Activated CD4-positive, alpha-beta memory T cell treated with anti-CD3 and anti-CD28 coated beads, Interleukin-2, amount 10 ng/mL, durations not matched to agents 7 days and 5 days (primary cell): Measurements from ENCODE around the gene SIN3A. TPM values are rescaled to one million over a fixed set of nuclear protein-coding genes. Genes with fewer than 3 reads are reported as not detected.
"Not testable (repeated sequence)": the region's sequence is repeated elsewhere in the genome, so short reads cannot be mapped to it uniquely, and the experiment has no call there.

Experiments
- CTCF ChIA-PET: fragments of 350-600 bp; sonication (Branson Sonifier 250); formaldehyde crosslinking; loops from one replicate; lab custom pipeline; 2021; ENCODE audit warnings: antibody characterized with exemption, inconsistent platforms; lab: Charles Lee
- POLR2A ChIA-PET: fragments of 350-600 bp; sonication (Branson Sonifier 250); formaldehyde crosslinking; loops from one replicate; lab custom pipeline; 2021; ENCODE audit warnings: antibody characterized with exemption; lab: Charles Lee
- DNase-seq: peaks from one replicate; pipeline ENCODE4 v3.0.0-alpha.2; 2020
- H3K27ac Mint-ChIP-seq: one replicate; pipeline ENCODE4 v1.8.0; 2021; ENCODE audit warnings: mild to moderate bottlenecking, mixed read lengths
- H3K27me3 Mint-ChIP-seq: one replicate; pipeline ENCODE4 v1.8.0; 2021; ENCODE audit warnings: mixed read lengths
- H3K36me3 Mint-ChIP-seq: one replicate; pipeline ENCODE4 v1.8.0; 2021; ENCODE audit warnings: low read depth, mixed read lengths
- H3K4me1 Mint-ChIP-seq: one replicate; pipeline ENCODE4 v1.8.0; 2021; ENCODE audit warnings: mixed read lengths
- H3K4me3 Mint-ChIP-seq: one replicate; pipeline ENCODE4 v1.8.0; 2021; ENCODE audit warnings: mild to moderate bottlenecking, mixed read lengths
- H3K9me3 Mint-ChIP-seq: one replicate; pipeline ENCODE4 v1.8.0; 2021; ENCODE audit warnings: mixed read lengths
- total RNA-seq, 2 experiments: library from RNA; stranded (reverse); gene quantifications; one replicate each; pipeline ENCODE4 v1.2.3, GENCODE V29; 2021

SIN3A gene
- total RNA-seq, 2 experiments from 2014 or later, result 95.8 to 96.1 TPM

- no peaks in the 10 kb centered on the region for H3K9me3 Mint-ChIP-seq
- peaks cover 14% of the 10 kb centered on the region for H3K4me1 Mint-ChIP-seq
- H3K27ac Mint-ChIP-seq, result no peak overlapping the region
- peaks cover 42% of the 10 kb centered on the region for H3K36me3 Mint-ChIP-seq
- no peak for DNase-seq
- POLR2A ChIA-PET, result interaction anchor here (0.6 to 1.2 kb wide), 3 partner anchors 30 to 52 kb away, joined by 3 to 5 read pairs (median 3); partner anchors contain the start of genes MAN2C1 and SIN3A
- CTCF ChIA-PET, result no interaction called here
- H3K27me3 Mint-ChIP-seq, result no peaks in the 10 kb centered on the region
- no peak overlapping the region for H3K4me3 Mint-ChIP-seq
Observed at GRCh38 chr15:75420698-75421097, 30.8 kb downstream of the SIN3A start.

- Mint-ChIP-seq H3K4me3 (no peak overlapping the region), H3K27ac (peak overlapping the region; percentile 35), H3K9me3 (no peaks in the 10 kb centered on the region), H3K36me3 (peaks cover 58% of the 10 kb centered on the region), H3K4me1 (peaks cover 18% of the 10 kb centered on the region), H3K27me3 (no peaks in the 10 kb centered on the region)
- ChIA-PET POLR2A (no interaction called here), CTCF (no interaction called here)
- DNase-seq, result no peak
Observed at GRCh38 chr15:75416584-75416983, 34.9 kb downstream of the SIN3A start.

GRCh38 chr15:75410196-75410595 is 41.3 kb downstream of the SIN3A start:
- peaks cover 86% of the 10 kb centered on the region for H3K36me3 Mint-ChIP-seq
- H3K27ac Mint-ChIP-seq, result no peak overlapping the region
- H3K4me1 Mint-ChIP-seq, result peaks cover 46% of the 10 kb centered on the region
- H3K27me3 Mint-ChIP-seq, result no peaks in the 10 kb centered on the region
- CTCF ChIA-PET, result no interaction called here
- POLR2A ChIA-PET, result no interaction called here
- no peak for DNase-seq
- no peak overlapping the region for H3K4me3 Mint-ChIP-seq
- no peaks in the 10 kb centered on the region for H3K9me3 Mint-ChIP-seq

GRCh38 chr15:75407083-75407482 is 44.4 kb downstream of the SIN3A start:
- Mint-ChIP-seq H3K36me3 (peaks cover 77% of the 10 kb centered on the region), H3K9me3 (no peaks in the 10 kb centered on the region), H3K27ac (peak overlapping the region; percentile 25), H3K4me3 (no peak overlapping the region), H3K27me3 (no peaks in the 10 kb centered on the region), H3K4me1 (peaks cover 43% of the 10 kb centered on the region)
- POLR2A ChIA-PET, result interaction anchor here (0.8 to 1.6 kb wide), 2 partner anchors 9 to 85 kb away, joined by 3 to 4 read pairs; no protein-coding TSS in a partner anchor
- CTCF ChIA-PET, result interaction anchor here (0.6 to 2.2 kb wide), 3 partner anchors 26 to 44 kb away, joined by 3 to 5 read pairs (median 5); partner anchors contain the start of gene SIN3A
- no peak for DNase-seq

GRCh38 chr15:75403892-75404291 is 47.6 kb downstream of the SIN3A start:
- peaks cover 61% of the 10 kb centered on the region for H3K36me3 Mint-ChIP-seq
- CTCF ChIA-PET, result interaction anchor here (0.9 kb wide), 1 partner anchor 36 kb away, joined by 5 read pairs; the partner anchor contains the start of gene MAN2C1

GRCh38 chr15:75397494-75397893 is 54.0 kb downstream of the SIN3A start:
- Mint-ChIP-seq H3K9me3 (no peaks in the 10 kb centered on the region), H3K4me3 (no peak overlapping the region), H3K27me3 (no peaks in the 10 kb centered on the region), H3K4me1 (peaks cover 9% of the 10 kb centered on the region), H3K27ac (no peak overlapping the region), H3K36me3 (peaks cover 57% of the 10 kb centered on the region)
- POLR2A ChIA-PET, result interaction anchor here (0.7 to 2.7 kb wide), 3 partner anchors 9 to 249 kb away, joined by 3 to 13 read pairs (median 4); partner anchors contain the start of gene SNX33
- DNase-seq, result no peak
- CTCF ChIA-PET, result interaction anchor here (0.9 to 1.7 kb wide), 3 partner anchors 30 to 331 kb away, joined by 3 to 5 read pairs (median 3); no protein-coding TSS in a partner anchor

More at GRCh38 chr15:75403892-75404291, 47.6 kb downstream of the SIN3A start:
- Mint-ChIP-seq H3K9me3 (no peaks in the 10 kb centered on the region), H3K27ac (no peak overlapping the region), H3K4me3 (no peak overlapping the region), H3K4me1 (peaks cover 25% of the 10 kb centered on the region), H3K27me3 (no peaks in the 10 kb centered on the region)
- POLR2A ChIA-PET, result interaction anchor here (0.6 to 1.2 kb wide), 3 partner anchors 36 to 70 kb away, joined by 3 read pairs; partner anchors contain the start of gene SIN3A
- no peak for DNase-seq

- no peak for DNase-seq
- peaks cover 14% of the 10 kb centered on the region for H3K4me1 Mint-ChIP-seq
- no peaks in the 10 kb centered on the region for H3K9me3 Mint-ChIP-seq
- POLR2A ChIA-PET, result interaction anchor here (2.7 kb wide), 1 partner anchor 63 kb away, joined by 11 read pairs; the partner anchor contains the start of gene SIN3A
- H3K27me3 Mint-ChIP-seq, result no peaks in the 10 kb centered on the region
- H3K27ac Mint-ChIP-seq, result no peak overlapping the region
- H3K4me3 Mint-ChIP-seq, result no peak overlapping the region
- H3K36me3 Mint-ChIP-seq, result peaks cover 74% of the 10 kb centered on the region
- CTCF ChIA-PET, result interaction anchor here (1.5 kb wide), 1 partner anchor 10 kb away, joined by 4 read pairs; no protein-coding TSS in a partner anchor
Observed at GRCh38 chr15:75389791-75390382, 61.6 kb downstream of the SIN3A start.

- H3K27ac Mint-ChIP-seq, H3K4me3 Mint-ChIP-seq, H3K9me3 Mint-ChIP-seq, CTCF ChIA-PET, DNase-seq, H3K27me3 Mint-ChIP-seq: not testable (repeated sequence)
- H3K36me3 Mint-ChIP-seq, result peaks cover 73% of the 10 kb centered on the region
- peaks cover 14% of the 10 kb centered on the region for H3K4me1 Mint-ChIP-seq
- POLR2A ChIA-PET, result interaction anchor here (2.1 kb wide), 1 partner anchor 15 kb away, joined by 6 read pairs; the partner anchor contains the start of gene MAN2C1
Observed at GRCh38 chr15:75383986-75384385, 67.5 kb downstream of the SIN3A start.

GRCh38 chr15:75380773-75381172 is 70.7 kb downstream of the SIN3A start:
- POLR2A ChIA-PET, result interaction anchor here (1.3 kb wide), 2 partner anchors 12 to 13 kb away, joined by 3 read pairs; no protein-coding TSS in a partner anchor
- DNase-seq, result no peak
- peaks cover 71% of the 10 kb centered on the region for H3K36me3 Mint-ChIP-seq
- H3K27me3 Mint-ChIP-seq, result no peaks in the 10 kb centered on the region
- CTCF ChIA-PET, result interaction anchor here (0.7 to 0.9 kb wide), 4 partner anchors 11 to 26 kb away, joined by 3 to 7 read pairs (median 4); no protein-coding TSS in a partner anchor
- no peaks in the 10 kb centered on the region for H3K9me3 Mint-ChIP-seq
- H3K27ac Mint-ChIP-seq, result no peak overlapping the region
- no peak overlapping the region for H3K4me3 Mint-ChIP-seq
- peaks cover 5% of the 10 kb centered on the region for H3K4me1 Mint-ChIP-seq

GRCh38 chr15:75371901-75372688 is 79.4 kb downstream of the SIN3A start:
- ChIA-PET CTCF (interaction anchor here (0.6 to 1.9 kb wide), 3 partner anchors 15 to 270 kb away, joined by 3 to 6 read pairs (median 5); no protein-coding TSS in a partner anchor), POLR2A (interaction anchor here (0.9 to 7.3 kb wide), 2 partner anchors 81 to 254 kb away, joined by 3 to 174 read pairs; partner anchors contain the start of genes SIN3A and SNUPN)
- no peaks in the 10 kb centered on the region for H3K9me3 Mint-ChIP-seq
- DNase-seq, result no peak
- no peak overlapping the region for H3K4me3 Mint-ChIP-seq
- no peak overlapping the region for H3K27ac Mint-ChIP-seq
- peaks cover 70% of the 10 kb centered on the region for H3K36me3 Mint-ChIP-seq
- H3K27me3 Mint-ChIP-seq, result no peaks in the 10 kb centered on the region
- peaks cover 37% of the 10 kb centered on the region for H3K4me1 Mint-ChIP-seq

- DNase-seq, result peak; percentile 9
- H3K27ac Mint-ChIP-seq, result no peak overlapping the region
- H3K27me3 Mint-ChIP-seq, result no peaks in the 10 kb centered on the region
- H3K4me3 Mint-ChIP-seq, result no peak overlapping the region
- ChIA-PET POLR2A (interaction anchor here (0.7 to 7.3 kb wide), 4 partner anchors 14 to 268 kb away, joined by 3 to 174 read pairs (median 3); partner anchors contain the start of genes IMP3, SIN3A and SNUPN), CTCF (interaction anchor here (0.7 to 1.9 kb wide), 2 partner anchors 136 to 270 kb away, joined by 3 to 6 read pairs; no protein-coding TSS in a partner anchor)
- H3K36me3 Mint-ChIP-seq, result peaks cover 66% of the 10 kb centered on the region
- H3K9me3 Mint-ChIP-seq, result no peaks in the 10 kb centered on the region
- H3K4me1 Mint-ChIP-seq, result peaks cover 41% of the 10 kb centered on the region
Observed at GRCh38 chr15:75371486-75371885, 80.0 kb downstream of the SIN3A start.
